Measurements from ENCODE around the gene ACTN4.
"Not testable (repeated sequence)": the region's sequence is repeated elsewhere in the genome, so short reads cannot be mapped to it uniquely, and the experiment has no call there.

The ACTN4 gene

GRCh38 chr19:38735257-38735686 lies 87.8 kb downstream of the ACTN4 start:
- no peak for DNase-seq (ENCODE audit: low read depth in 1 of 2, low spot score in 1 of 2)

DNA sequence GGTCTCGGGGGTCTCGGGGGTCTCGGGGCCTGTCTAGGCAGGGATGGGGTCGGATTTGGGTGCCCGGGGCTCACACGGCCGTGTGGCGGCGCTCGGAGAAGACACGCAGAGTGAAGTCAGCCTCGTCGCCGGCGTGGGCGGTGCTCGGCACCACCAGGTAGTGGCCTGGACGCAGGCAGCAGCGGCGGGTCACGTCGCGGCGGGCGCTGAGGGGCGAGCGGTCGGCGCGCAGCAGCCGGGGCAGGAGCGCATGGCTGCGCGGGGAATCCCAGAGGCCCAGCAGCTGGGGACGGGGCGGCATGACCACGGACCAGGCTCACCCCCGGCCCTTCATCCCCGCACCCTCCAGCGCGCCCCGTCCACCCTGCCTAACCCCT lies 88.6 kb downstream of the ACTN4 start:
- peak in 1 of 2 donors; percentile 44 for DNase-seq (ENCODE audit: low read depth in 1 of 2, low spot score in 1 of 2)

DNA sequence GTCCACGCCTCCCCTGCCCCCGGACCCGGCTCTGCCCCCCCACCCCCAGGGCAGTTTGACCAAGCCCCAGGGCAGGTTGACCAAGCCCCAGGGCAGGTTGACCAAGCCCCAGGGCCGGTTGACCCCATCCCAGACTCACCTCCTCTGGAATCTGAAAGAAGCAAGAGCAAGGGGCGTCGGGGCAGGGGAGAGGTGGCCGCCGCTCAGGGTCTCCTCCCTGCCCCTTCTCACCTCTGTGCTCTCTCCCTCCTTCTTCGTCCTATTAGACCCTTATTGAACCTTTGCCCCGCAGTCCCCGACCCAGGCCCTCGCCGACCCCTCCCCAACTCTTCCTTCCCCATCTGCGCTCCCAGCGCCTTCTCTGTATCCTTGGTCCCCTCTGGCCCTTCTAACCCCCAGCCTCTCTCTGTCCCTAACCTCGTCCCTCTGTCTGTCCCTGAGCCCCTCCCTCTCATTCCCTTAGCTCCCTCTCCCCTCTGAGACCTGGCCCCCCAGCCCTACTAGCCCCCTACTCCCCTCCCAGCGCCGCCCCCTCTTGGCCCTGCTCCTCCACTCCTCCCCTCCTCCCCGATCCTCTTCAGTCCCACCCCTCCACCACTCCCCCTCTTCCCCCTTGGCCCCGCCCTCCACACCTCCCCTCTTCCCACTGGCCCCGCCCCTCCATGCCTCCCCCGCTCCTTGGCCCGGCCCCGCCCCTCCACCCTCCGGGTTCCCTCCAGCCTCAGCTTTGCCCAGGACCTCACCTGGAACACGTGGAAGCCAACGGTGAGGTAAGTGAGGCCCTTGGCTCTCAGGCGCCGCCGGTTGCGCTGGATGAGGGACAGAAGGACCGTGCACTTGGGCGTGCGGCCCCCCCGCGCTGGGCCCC lies 89.2 kb downstream of the ACTN4 start:
- DNase-seq (ENCODE audit: low read depth in 1 of 2, low spot score in 1 of 2) = peak in 1 of 2 donors; percentile 51

GRCh38 chr19:38737281-38737865 lies 89.9 kb downstream of the ACTN4 start:
- DNase-seq (ENCODE audit: low read depth in 1 of 2, low spot score in 1 of 2) = no peak

DNA sequence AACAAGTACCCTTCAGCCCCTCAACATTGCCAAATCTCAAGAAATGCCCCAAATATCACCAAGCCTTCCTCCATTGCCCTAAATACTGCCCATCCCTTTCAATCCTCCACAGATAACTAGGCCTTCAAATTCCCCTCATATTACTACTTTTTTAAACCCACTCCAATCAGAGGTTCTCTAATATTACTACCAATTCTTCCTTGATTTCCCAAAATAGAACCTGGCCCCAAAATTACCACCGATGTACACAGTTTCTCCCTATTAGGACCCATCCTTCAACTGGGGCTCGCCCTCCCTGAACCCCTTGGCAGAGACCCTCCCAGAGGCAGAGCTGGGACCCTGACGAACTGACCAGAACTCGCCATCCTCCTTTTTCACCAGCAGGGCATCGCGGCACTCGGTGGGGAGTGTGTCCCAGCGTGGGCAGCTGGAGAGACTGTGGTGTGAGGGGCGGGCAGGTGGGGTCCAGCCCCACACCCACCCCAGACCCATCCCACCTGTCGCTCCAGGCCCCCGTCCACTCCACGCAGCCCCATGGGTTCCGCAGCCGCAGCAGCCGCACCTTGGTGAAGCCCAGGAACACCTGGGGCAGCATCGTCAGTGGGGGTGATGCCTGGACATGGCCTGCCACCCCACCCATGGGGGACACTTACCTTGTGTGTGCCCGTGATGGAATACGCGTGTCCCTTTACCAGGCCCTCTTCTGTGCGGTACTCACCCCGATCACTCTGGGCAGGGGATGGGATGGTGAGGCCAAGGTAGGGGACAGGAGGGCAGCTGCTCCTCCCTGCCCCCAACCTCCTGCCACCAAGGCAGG lies 90.7 kb downstream of the ACTN4 start:
- no peak for DNase-seq (ENCODE audit: low read depth in 1 of 2, low spot score in 1 of 2)

GRCh38 chr19:38739440-38740256 lies 92.2 kb downstream of the ACTN4 start:
- no peak for DNase-seq (ENCODE audit: low read depth in 1 of 2, low spot score in 1 of 2)

GRCh38 chr19:38740257-38740592 lies 92.8 kb downstream of the ACTN4 start:
- DNase-seq (ENCODE audit: low read depth in 1 of 2, low spot score in 1 of 2) = no peak

DNA sequence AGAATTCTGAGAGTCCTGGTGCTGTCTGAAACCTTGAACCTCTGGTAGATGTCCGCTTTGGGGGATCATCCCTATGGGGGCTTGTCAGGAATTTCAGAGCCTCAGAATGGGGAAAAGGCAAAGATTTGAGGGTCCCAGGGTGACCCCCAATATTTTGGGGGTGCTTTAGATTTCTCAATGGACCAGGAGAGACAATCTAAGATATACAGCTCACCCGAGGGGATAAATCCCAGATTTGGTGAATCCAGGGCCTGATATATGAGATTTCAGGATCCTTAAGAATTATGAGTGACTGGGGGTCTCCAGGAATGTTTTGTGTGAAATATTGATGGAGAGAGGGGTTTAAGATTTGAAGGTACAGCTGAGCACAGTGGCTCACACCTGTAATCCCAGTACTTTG lies 93.5 kb downstream of the ACTN4 start:
- DNase-seq (ENCODE audit: low read depth in 1 of 2, low spot score in 1 of 2) = no peak

GRCh38 chr19:38741670-38742069 lies 94.2 kb downstream of the ACTN4 start:
- no peak for DNase-seq (ENCODE audit: low read depth in 1 of 2, low spot score in 1 of 2)

- no peak for DNase-seq (ENCODE audit: low read depth in 1 of 2, low spot score in 1 of 2)
Observed at GRCh38 chr19:38742296-38742695, 94.8 kb downstream of the ACTN4 start.

DNA sequence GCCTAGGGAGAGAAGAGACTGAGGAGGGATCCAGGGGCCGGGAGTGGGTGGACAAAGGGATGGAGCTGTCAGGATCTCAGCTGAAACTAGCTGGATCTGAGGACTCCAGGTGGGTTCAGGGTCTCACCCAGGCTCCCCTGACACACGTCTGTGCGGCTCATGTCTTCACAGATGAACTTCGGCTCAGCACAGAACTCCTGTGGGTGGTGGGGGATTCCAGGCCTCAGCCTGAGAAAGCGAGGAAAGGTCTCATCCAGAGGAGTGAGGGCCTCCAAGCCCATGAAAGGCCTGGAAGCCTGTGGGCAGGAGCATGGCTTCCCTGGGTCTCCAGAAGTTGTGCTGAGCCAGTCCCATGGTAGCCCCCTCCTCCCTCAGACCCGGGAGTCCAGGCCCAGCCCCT lies 95.5 kb downstream of the ACTN4 start:
- DNase-seq (ENCODE audit: low read depth in 1 of 2, low spot score in 1 of 2) = no peak

DNA sequence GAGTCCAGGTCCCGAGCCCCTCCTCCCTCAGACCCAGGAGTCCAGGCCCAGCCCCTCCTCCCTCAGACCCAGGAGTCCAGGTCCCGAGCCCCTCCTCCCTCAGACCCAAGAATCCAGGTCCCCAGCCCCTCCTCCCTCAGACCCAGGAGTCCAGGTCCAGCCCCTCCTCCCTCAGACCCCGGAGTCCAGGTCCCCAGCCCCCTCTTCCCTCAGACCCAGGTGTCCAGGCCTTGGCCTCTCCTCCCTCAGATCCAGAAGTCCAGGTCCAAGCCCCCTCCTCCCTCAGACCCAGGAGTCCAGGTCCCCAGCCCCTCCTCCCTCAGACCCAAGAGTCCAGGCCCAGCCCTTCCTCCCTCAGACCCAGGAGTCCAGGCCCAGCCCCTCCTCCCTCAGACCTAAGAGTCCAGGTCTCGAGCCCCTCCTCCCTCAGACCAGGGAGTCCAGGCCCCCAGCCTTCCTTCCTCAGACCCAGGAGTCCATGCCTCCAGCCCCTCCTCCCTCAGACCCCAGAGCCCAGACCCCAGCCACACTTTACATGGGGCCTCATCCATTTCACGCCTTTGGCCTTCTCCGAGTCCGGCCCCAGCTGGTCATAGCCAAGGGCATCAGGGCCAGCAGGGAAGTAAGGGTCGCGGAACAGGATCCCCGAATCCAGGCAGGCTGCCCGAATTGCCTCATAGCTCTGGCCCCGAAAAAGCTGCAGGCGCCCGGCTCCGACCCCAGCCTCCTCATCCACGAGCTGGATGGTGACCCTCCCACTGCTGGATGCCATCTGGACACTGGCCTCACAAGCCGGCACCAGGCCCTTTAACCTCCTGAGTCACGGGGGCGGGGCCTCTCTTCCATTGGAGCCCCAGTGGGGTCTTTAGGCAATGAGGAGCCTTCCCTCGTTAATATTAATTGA lies 96.2 kb downstream of the ACTN4 start:
- DNase-seq (ENCODE audit: low read depth in 1 of 2, low spot score in 1 of 2) = no peak

GRCh38 chr19:38744298-38744681 lies 96.8 kb downstream of the ACTN4 start, which contains the start of gene CAPN12:
TSS of gene CAPN12 (minus strand) at chr19:38744474. CDS start at chr19:38744165, 309 bp downstream.
- DNase-seq (ENCODE audit: low read depth in 1 of 2, low spot score in 1 of 2) = no peak

- DNase-seq (ENCODE audit: low read depth in 1 of 2, low spot score in 1 of 2) = no peak
Observed at GRCh38 chr19:38744874-38745273, 97.4 kb downstream of the ACTN4 start.

- no peak for DNase-seq (ENCODE audit: low read depth in 1 of 2, low spot score in 1 of 2)
Observed at GRCh38 chr19:38745316-38745715, 97.9 kb downstream of the ACTN4 start.

GRCh38 chr19:38753783-38754182 lies 106.3 kb downstream of the ACTN4 start:
- DNase-seq (ENCODE audit: low read depth in 1 of 2, low spot score in 1 of 2) = not testable (repeated sequence)

DNA sequence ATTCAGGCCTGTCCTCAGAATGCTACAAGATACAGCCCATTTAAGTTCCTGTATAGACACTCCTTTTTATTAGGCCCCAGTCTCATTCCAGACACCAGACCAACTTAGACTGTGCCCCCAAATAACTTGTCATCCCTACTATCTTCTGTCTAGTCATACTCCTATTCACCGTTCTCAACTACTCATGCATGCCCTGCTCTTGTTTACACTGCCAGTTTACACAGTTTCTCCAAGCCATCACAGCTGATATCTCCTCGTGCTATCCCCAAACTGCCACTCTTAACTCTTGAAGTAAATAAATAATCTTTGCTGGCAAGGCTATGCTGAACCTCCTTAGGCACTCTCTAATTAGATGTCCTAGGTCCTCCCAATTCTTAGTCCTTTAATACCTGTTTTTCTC lies 106.7 kb downstream of the ACTN4 start:
- DNase-seq (ENCODE audit: low read depth in 1 of 2, low spot score in 1 of 2) = not testable (repeated sequence)

- DNase-seq (ENCODE audit: low read depth in 1 of 2, low spot score in 1 of 2) = no peak
Observed at GRCh38 chr19:38759590-38760003, 112.1 kb downstream of the ACTN4 start.

DNA sequence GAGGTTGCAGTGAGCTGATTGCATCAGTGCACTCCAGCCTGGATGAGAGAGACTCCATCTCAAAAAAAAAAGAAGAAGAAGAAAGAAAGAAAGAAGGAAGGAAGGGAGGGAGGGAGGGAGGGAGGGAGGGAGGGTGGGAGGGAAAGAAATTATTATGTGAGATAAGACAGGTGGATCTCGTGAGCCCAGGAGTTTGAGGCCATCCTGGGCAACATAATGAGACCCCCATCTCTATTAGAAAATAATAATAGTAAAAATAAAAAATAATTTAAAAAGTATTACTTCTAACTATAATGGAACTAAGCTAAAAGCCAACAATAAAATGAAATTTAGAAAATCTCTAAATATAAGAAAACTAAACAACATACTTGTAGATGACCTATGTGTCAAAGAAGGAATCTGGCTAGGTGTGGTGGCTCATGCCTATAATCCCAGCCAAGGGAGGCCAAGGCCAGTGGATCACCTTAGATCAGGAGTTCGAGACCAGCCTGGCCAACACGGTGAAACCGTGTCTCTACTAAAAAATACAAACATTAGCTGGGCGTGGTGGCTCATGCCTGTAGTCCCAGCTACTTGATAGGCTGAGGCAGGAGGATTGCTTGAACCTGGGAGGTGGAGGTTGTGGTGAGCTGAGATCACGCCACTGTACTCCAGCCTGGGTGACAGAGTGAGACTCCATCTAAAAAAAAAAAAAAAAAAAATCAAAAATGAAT lies 113.5 kb downstream of the ACTN4 start:
- not testable (repeated sequence) for DNase-seq (ENCODE audit: low read depth in 1 of 2, low spot score in 1 of 2)
